Gastrocnemius medialis (tissue), 4 donors: ENCODE data around the gene SPEM2.

ENCODE experiments used
- CTCF ChIP-seq, 5 experiments: fragments of 450-650 bp in 3 of 5; fragments of 200-600 bp in 2 of 5; sonication (generic) in 2 of 5; IDR thresholded peaks in 4 of 5; conservative IDR thresholded peaks in 1 of 5; 1 replicate in 4 of 5; 2 replicates in 1 of 5; pipeline ENCODE4 v1.5.1; 2016 to 2019; ENCODE audit warnings: antibody characterized with exemption in 5 of 5, mild to moderate bottlenecking in 3 of 5, moderate library complexity in 3 of 5
- POLR2A ChIP-seq, 2 donors: fragments of 450-650 bp; IDR thresholded peaks; one replicate each; pipeline ENCODE4 v1.6.1; 2017; ENCODE audit warnings: antibody characterized with exemption in 2 of 2, mild to moderate bottlenecking in 2 of 2, moderate library complexity in 2 of 2

- TF ChIP-seq CTCF (IDR thresholded peaks at IDR 0.05 in 4 of 5, conservative IDR thresholded peaks at IDR 0.05 in 1 of 5) (no peak), POLR2A (IDR thresholded peaks at IDR 0.05) (no peak)
These were observed 51.5 kb downstream of the SPEM2 start for GRCh38 chr17:7476951-7477350.
